Measurements from ENCODE around the gene GAS7.

GAS7 gene

DNA sequence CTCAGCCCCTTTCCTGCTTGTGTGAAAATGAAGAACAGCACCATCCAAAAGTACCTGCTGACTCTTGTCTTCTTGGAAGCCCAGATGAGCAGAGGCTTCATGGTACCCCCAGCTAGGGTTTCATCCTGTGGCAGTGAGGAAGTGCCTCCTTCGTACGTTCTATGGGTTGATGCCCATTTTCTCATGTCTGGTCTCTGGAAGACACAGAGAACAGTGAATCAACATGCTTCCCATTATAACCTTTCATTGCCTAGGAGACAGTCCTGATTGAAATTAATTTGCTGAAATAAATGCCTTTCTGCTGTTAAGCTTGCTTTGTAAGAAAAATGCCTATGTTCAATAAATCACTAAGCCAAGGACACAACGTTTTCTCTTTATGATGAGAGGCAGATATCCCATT, 329.9 kb downstream of the GAS7 start:
- DNase-seq: no peak

- peak; percentile 4 for DNase-seq
These were observed 332.8 kb downstream of the GAS7 start for GRCh38 chr17:9865586-9865985.

GRCh38 chr17:9862949-9863348, 335.5 kb downstream of the GAS7 start:
- DNase-seq: no peak

DNA sequence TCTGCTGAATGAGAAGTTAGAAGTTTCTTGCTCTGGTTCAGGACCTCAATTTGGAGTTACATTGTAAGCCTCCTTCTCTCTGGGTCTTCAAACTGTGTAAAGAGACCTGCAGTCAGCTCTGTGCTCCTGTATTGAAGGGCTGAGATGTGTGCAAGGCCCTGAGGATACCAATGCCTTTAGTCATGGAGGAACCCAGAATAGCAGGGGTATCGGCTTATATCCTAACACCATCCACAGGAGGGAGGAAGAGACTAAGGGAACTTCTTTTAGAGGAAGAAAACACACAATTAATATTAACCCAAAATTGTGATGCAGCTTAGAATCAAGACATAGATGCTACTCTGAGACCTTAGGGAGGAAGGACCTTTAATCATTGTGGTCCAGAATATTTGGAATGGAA, 336.2 kb downstream of the GAS7 start:
- DNase-seq: no peak

GRCh38 chr17:9860851-9861250, 337.6 kb downstream of the GAS7 start:
- DNase-seq: no peak

Measured in hematopoietic multipotent progenitor cell treated with erythropoietin and hydrocortisone succinate and interleukin-3 and kit ligand, for 6 days (in vitro differentiated cells).